ENCODE results near the gene FAM241B.

FAM241B gene

DNA sequence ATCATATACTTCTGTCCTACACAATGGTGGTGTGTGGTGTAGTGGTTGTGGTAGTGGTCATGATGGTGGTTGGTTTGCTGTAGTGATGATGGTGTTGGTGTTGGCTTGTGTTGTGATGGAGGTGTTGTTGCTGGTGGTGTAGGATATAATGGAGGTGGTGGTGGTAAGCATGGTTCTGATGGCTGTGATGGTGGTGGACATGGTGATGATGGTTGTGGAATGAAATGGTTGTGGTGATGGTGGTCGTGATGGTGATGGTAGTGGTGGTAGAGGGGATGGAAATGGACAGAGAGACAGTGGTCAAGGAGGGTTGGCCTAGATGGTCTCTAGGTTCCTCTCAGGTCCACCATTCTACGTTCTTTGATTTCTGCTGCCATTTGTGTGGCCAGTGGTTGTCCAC lies 44.7 kb downstream of the FAM241B start:
- no peak for DNase-seq (ENCODE audit: low read depth in 2 of 2)
- TF ChIP-seq, protein P1, sequence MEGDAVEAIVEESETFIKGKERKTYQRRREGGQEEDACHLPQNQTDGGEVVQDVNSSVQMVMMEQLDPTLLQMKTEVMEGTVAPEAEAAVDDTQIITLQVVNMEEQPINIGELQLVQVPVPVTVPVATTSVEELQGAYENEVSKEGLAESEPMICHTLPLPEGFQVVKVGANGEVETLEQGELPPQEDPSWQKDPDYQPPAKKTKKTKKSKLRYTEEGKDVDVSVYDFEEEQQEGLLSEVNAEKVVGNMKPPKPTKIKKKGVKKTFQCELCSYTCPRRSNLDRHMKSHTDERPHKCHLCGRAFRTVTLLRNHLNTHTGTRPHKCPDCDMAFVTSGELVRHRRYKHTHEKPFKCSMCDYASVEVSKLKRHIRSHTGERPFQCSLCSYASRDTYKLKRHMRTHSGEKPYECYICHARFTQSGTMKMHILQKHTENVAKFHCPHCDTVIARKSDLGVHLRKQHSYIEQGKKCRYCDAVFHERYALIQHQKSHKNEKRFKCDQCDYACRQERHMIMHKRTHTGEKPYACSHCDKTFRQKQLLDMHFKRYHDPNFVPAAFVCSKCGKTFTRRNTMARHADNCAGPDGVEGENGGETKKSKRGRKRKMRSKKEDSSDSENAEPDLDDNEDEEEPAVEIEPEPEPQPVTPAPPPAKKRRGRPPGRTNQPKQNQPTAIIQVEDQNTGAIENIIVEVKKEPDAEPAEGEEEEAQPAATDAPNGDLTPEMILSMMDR (IDR thresholded peaks at IDR 0.05; ENCODE audit: low read depth, low read length) = no peak
- H3K4me3 ChIP-seq (replicated peaks in 1 of 2; ENCODE audit: low read depth in 2 of 2, low read length in 2 of 2) = no peak overlapping the region

DNA sequence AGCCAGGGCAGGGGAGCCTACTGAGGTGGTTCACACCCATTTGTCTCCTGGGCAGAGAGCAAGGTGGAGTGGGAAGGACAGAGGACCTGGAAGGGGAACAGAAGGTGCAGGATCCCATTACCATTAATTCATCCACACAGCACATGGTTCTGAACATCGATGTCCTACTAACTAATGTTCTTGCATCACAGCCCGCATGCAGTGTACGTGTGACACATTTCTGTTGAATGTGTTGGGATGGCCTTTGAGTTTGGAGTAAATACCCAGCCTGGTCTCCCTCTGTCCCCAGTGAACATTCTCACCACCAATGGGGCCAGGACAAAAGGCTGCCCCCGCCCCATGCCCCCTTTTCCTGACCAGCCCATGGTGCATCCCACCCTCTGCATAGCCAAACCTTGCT lies 46.3 kb downstream of the FAM241B start:
- H3K4me3 ChIP-seq (replicated peaks in 1 of 2; ENCODE audit: low read depth in 2 of 2, low read length in 2 of 2) = no peak overlapping the region
- DNase-seq (ENCODE audit: low read depth in 2 of 2) = no peak
- TF ChIP-seq, protein P1 (IDR thresholded peaks at IDR 0.05; ENCODE audit: low read depth, low read length) = no peak

DNA sequence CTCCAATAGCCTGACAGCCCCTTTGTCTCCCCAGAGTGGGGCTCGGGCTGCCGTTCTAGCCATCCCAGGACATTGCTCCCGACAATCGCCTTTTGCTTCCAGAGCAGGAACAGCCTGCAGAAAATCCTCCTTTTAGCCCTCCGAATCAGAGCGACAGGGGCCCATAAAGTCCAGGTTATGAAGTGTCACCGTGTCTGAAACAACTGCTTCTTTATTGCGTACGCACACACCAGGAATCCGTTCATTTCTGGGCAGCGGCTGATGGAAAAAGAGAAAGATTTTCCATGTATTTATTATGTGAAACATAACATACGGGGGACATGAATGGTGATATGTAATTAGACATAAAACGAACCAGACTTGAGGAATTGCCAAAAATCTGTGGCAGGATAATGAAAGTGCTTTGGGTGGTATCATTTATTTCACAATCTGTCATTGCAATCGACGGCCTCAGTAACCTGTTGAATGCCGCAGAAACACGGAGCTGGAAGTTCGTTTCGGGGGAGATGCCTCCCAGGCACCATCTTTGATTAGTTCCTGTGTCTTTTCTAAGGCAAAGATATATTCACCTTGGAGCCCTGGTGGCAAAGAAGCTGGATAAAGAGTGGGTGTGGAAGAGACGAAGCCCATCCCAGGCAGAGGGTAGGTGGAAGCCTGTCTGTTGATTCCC lies 48.1 kb downstream of the FAM241B start:
- TF ChIP-seq, protein P1 (IDR thresholded peaks at IDR 0.05; ENCODE audit: low read depth, low read length) = no peak
- no peak for DNase-seq (ENCODE audit: low read depth in 2 of 2)
- no peak overlapping the region for H3K4me3 ChIP-seq (replicated peaks in 1 of 2; ENCODE audit: low read depth in 2 of 2, low read length in 2 of 2)

DNA sequence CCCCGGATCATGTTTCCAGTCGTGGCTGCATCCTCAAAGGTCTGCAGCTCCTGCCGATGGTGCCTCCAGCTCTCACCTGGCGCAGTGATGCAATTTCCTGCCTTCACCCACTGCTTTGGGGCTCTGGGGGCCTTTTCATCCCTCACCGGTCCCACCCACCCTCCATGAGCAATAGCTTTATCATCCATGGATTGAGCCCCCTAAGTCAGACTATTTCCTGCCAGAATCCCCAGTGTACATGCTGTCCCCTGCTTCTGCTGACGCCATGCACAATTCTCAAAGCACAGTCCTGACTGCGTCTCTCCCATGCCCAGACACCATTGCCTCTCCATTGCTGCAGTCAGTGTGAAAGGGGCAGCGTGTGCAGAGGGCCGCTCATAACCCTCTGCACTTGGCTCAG lies 49.7 kb downstream of the FAM241B start:
- TF ChIP-seq, protein P1 (IDR thresholded peaks at IDR 0.05; ENCODE audit: low read depth, low read length) = no peak
- no peak for DNase-seq (ENCODE audit: low read depth in 2 of 2)
- no peak overlapping the region for H3K4me3 ChIP-seq (replicated peaks in 1 of 2; ENCODE audit: low read depth in 2 of 2, low read length in 2 of 2)

DNA sequence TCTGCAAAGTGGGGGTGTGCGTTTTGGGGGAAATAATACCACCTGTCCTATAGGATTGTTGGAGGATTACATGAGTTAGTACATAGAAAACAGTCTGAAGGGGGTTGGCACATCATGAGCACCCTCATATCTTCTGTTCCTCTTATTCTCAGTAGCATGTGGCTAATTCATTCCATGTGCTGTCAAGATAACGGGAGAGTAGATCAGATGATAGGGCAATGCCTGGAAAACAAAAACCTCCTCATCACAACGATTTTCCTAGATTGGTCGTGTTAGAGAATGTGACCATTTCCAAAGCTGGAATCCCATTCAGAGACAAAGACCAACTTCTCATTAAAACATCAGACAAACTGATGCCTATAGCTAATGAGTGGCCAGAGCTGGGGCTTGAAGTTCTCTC lies 50.6 kb downstream of the FAM241B start:
- H3K4me3 ChIP-seq (replicated peaks in 1 of 2; ENCODE audit: low read depth in 2 of 2, low read length in 2 of 2) = no peak overlapping the region
- TF ChIP-seq, protein P1 (IDR thresholded peaks at IDR 0.05; ENCODE audit: low read depth, low read length) = no peak
- no peak for DNase-seq (ENCODE audit: low read depth in 2 of 2)

DNA sequence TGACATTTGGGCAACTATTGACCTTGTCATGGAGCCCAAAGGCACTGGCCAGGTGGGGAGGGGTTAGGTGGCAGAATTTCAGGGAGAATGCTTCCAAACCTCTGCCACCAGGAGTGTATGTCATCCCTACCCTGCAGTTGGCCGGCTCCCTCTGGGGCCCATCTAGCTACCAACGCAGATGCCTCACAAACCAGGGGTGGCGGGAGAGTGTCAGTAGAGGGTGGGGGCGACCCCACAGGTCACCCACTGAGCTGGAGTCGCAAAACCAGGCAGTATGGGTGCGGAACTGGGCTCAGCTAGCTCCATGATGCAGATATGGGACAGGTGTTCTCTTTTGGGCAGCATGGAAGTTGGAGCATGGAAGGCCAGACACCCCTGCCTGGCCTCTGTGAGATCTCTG lies 51.4 kb downstream of the FAM241B start:
- DNase-seq (ENCODE audit: low read depth in 2 of 2) = no peak
- TF ChIP-seq, protein P1 (IDR thresholded peaks at IDR 0.05; ENCODE audit: low read depth, low read length) = no peak
- H3K4me3 ChIP-seq (replicated peaks in 1 of 2; ENCODE audit: low read depth in 2 of 2, low read length in 2 of 2) = no peak overlapping the region

DNA sequence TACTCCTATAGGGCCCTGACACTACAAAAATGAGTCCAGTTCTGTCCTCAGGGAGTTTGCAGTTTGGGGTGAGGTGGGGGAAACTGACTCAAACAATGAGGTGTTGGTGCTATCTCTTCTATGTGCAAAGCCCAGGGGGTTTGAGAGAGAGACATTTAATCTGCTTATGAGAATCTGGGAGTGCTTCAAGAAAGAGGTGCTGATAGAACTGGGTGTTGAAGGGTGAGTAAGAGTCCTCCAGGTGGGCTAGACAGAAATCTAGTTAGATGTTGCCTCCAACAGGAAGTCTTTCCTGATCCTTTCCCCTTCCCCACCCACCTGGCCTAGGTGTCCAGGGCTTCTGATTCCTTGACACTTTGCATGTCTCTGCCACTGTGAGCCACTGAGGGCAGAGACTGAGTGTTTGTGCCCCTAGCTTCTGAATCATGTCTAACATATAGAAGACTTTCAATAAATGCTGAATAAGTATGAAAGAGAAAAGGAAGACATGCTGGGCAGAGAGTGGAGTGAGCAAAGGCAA lies 53.0 kb downstream of the FAM241B start:
- TF ChIP-seq, protein P1 (IDR thresholded peaks at IDR 0.05; ENCODE audit: low read depth, low read length) = no peak
- DNase-seq (ENCODE audit: low read depth in 2 of 2) = no peak
- no peak overlapping the region for H3K4me3 ChIP-seq (replicated peaks in 1 of 2; ENCODE audit: low read depth in 2 of 2, low read length in 2 of 2)

Measured in cardiac fibroblast (primary cell).